Skeletal muscle tissue (tissue), 4 donors: ENCODE results near the gene RGN. TPM values are rescaled to one million over a fixed set of nuclear protein-coding genes. Genes with fewer than 3 reads are reported as not detected.
"Not testable (repeated sequence)": the region's sequence is repeated elsewhere in the genome, so short reads cannot be mapped to it uniquely, and the experiment has no call there.

Experiments
- H3K27ac ChIP-seq: one replicate; pipeline ENCODE4 v1.7.0; 2013; ENCODE audit warnings: mild to moderate bottlenecking, low read depth, low read length, inconsistent platforms
- H3K27me3 ChIP-seq, 3 donors: one replicate each; pipeline ENCODE4 v1.7.0; 2013; ENCODE audit warnings: low read length in 3 of 3; ENCODE audit not compliant: control insufficient read depth in 3 of 3, insufficient read depth in 3 of 3
- H3K36me3 ChIP-seq, 3 donors: one replicate each; pipeline ENCODE4 v1.7.0; 2013; ENCODE audit warnings: low read length in 3 of 3; ENCODE audit not compliant: control insufficient read depth in 3 of 3, insufficient read depth in 3 of 3
- H3K4me1 ChIP-seq, 3 donors: one replicate each; pipeline ENCODE4 v1.7.0; 2013; ENCODE audit warnings: low read length in 3 of 3, mild to moderate bottlenecking in 3 of 3; ENCODE audit not compliant: control insufficient read depth in 3 of 3, insufficient read depth in 3 of 3
- H3K4me3 ChIP-seq, 3 donors: one replicate each; pipeline ENCODE4 v1.7.0; 2013; ENCODE audit warnings: low read length in 3 of 3
- H3K9ac ChIP-seq, 3 donors: one replicate each; pipeline ENCODE4 v1.7.0; 2013; ENCODE audit warnings: low read length in 3 of 3, mild to moderate bottlenecking in 3 of 3, moderate library complexity in 2 of 3, low read depth in 1 of 3
- H3K9me3 ChIP-seq, 3 donors: one replicate each; pipeline ENCODE4 v1.7.0; 2013; ENCODE audit warnings: low read length in 3 of 3; ENCODE audit not compliant: control insufficient read depth in 3 of 3
- total RNA-seq: library from RNA; depleted of rRNA; stranded (reverse); fragments of >200 nt; gene quantifications from one replicate; pipeline ENCODE4 v1.2.3, GENCODE V29; 2014
- donor health status: Osteomylitis.

The RGN gene
- total RNA-seq, 1 donor from 2014 or later: 3.1 TPM

GRCh38 chrX:47112316-47112954, 34.2 kb downstream of the RGN start:
- no peak overlapping the region for H3K4me3 ChIP-seq
- H3K4me1 ChIP-seq: no peaks in the 10 kb centered on the region
- H3K27ac ChIP-seq: no peak overlapping the region
- no peaks in the 10 kb centered on the region for H3K27me3 ChIP-seq
- peak overlapping the region in 1 of 3 donors; percentile 10 for H3K9ac ChIP-seq
- no peaks in the 10 kb centered on the region for H3K36me3 ChIP-seq
- no peaks in the 10 kb centered on the region for H3K9me3 ChIP-seq

- H3K36me3 ChIP-seq, H3K27ac ChIP-seq, H3K9me3 ChIP-seq, H3K27me3 ChIP-seq, H3K4me1 ChIP-seq, H3K9ac ChIP-seq, H3K4me3 ChIP-seq: not testable (repeated sequence)
These were observed 38.4 kb downstream of the RGN start for GRCh38 chrX:47116551-47117110.

- not testable (repeated sequence) for H3K27ac ChIP-seq, H3K4me3 ChIP-seq, H3K4me1 ChIP-seq, H3K36me3 ChIP-seq, H3K27me3 ChIP-seq, H3K9me3 ChIP-seq, H3K9ac ChIP-seq
These were observed 46.2 kb downstream of the RGN start for GRCh38 chrX:47124466-47124865.

GRCh38 chrX:47129157-47129898, 51.1 kb downstream of the RGN start:
- Histone ChIP-seq H3K27ac (peak overlapping the region; percentile 80), H3K36me3 (no peaks in the 10 kb centered on the region), H3K4me3 (peak overlapping the region; percentile 81 to 83 (median 83)), H3K4me1 (no peaks in the 10 kb centered on the region), H3K9ac (peak overlapping the region; percentile 79 to 84 (median 84)), H3K9me3 (peaks cover 0 to 2% (median 0%) of the 10 kb centered on the region in 3 donors), H3K27me3 (no peaks in the 10 kb centered on the region)

GRCh38 chrX:47129899-47130358, 51.7 kb downstream of the RGN start:
- Histone ChIP-seq H3K27ac (peak overlapping the region; percentile 80), H3K9ac (peak overlapping the region; percentile 54 to 84 (median 65)), H3K36me3 (no peaks in the 10 kb centered on the region), H3K4me3 (peak overlapping the region; percentile 81 to 83 (median 83)), H3K4me1 (no peaks in the 10 kb centered on the region), H3K9me3 (peaks cover 0 to 2% (median 0%) of the 10 kb centered on the region in 3 donors), H3K27me3 (no peaks in the 10 kb centered on the region)

GRCh38 chrX:47133493-47133892, 55.2 kb downstream of the RGN start:
- H3K27ac ChIP-seq: no peak overlapping the region
- H3K9ac ChIP-seq: no peak overlapping the region
- no peak overlapping the region for H3K4me3 ChIP-seq
- H3K36me3 ChIP-seq: no peaks in the 10 kb centered on the region
- H3K4me1 ChIP-seq: no peaks in the 10 kb centered on the region
- H3K27me3 ChIP-seq: no peaks in the 10 kb centered on the region
- H3K9me3 ChIP-seq: no peaks in the 10 kb centered on the region

- H3K27me3 ChIP-seq, H3K4me3 ChIP-seq: not testable (repeated sequence)
These were observed 57.4 kb downstream of the RGN start for GRCh38 chrX:47135650-47136049.

GRCh38 chrX:47138171-47138570, 59.9 kb downstream of the RGN start:
- no peak overlapping the region for H3K4me3 ChIP-seq
- peaks cover 5 to 12% (median 9%) of the 10 kb centered on the region in 3 donors for H3K36me3 ChIP-seq
- peaks cover 0 to 8% (median 0%) of the 10 kb centered on the region in 3 donors for H3K27me3 ChIP-seq
- H3K4me1 ChIP-seq: no peaks in the 10 kb centered on the region
- no peak overlapping the region for H3K9ac ChIP-seq
- no peak overlapping the region for H3K27ac ChIP-seq
- H3K9me3 ChIP-seq: no peaks in the 10 kb centered on the region

More at GRCh38 chrX:47135650-47136049, 57.4 kb downstream of the RGN start:
- H3K36me3 ChIP-seq, H3K4me1 ChIP-seq, H3K9me3 ChIP-seq, H3K9ac ChIP-seq, H3K27ac ChIP-seq: not testable (repeated sequence)
